IPS DF 4.7 (cell line): ENCODE results near the gene TNPO1.

ENCODE experiments used
- DNase-seq: peaks from one replicate; pipeline ENCODE4 v3.0.0-alpha.2; 2013; ENCODE audit warnings: low spot score; ENCODE audit errors: extremely low read depth

The TNPO1 gene

DNA sequence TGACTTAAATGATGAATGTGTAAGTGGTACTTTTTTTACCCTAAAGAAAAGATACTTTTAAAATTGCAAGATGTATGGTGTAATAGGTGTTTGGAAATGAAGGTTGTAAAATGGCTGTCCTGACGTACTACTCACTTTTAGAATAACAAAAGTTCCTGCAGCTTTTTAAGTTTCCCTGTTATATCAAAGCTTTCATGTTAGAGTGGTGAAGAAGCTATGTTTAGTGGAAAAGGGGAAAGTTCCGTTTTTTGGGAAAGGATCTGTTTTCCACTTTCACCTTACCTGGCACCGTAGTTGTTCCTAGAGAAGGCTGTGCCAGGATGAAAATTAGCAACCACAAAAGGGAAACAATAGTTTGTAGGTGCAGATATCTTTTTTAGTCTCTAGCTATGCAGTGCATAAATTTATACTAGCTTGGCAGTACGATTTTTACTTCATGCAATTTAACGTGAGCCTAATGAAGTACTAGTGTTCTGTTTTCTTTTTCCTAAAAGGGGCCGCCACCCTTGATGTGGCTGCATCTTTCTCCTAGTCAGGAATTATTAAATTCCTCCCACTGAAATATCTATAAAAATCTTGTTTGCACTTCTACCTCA lies 1.3 kb downstream of the TNPO1 start:
- no peak for DNase-seq

DNA sequence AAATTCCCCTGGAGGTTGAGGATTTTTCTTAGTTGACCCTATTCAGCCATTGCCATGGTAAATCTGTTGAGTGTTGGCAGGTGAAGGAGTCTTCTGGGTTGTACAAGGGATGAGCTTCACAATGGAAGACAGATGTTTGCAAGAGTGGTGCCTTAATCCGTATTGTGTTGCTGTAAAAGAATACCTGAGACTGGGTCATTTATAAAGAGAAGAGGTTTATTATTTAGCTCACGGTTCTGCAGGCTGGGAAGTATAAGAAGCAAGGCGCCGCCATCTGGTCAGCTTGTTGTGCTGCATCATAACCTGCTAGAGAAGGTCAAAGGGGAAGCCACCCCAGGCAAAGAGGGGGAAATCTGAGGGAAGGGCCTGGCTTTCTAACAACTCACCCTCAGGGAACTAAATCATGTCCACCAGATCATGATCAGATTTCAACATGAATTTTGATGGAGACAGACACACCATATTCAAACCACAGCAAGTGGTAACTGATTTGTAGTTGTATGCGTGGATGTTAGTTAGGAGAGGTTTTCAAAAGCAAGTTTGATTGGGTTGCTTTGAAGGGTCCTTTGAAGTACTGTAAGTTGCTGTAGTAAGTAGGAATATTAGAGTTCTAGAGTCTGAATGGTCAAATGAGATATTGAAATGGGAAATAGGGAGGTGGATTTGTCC lies 2.5 kb downstream of the TNPO1 start:
- peak; percentile 51 for DNase-seq

DNA sequence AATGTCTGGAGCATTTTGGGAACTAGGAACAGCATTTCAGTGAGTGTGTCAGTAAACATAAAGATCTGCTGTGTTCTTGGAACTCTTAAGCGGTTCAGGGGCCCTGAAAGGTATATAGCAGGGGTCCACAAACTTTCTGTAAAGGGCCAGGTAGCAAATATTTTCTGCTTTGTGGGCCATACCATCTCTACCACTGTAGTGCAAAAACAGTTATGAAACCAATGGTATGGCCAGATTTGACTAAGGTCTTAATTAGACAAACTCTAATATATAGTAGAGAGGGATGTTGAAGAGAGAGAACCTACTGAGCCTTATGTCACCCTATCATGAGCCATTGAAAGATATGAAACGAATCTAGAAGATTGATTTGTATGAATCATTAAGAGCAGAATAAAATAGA lies 5.3 kb downstream of the TNPO1 start:
- no peak for DNase-seq

DNA sequence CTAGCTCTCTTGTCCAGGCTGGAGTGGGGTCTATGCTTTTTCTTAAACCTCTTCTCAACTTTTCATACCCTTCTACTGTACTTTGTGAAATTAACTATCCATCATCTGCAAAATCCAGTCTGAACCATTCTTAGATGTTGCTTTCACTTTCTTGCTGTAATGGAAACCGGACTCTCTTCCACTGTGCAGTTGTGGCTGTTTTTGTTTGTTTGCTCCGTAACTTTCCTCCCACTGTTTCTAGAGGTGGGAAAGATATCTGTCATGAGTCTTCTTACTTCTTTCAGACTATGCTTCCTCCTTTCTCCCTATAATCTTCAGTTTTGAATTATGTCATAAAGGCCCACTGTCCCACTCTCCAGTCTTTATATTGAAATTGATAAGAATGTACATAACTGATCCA lies 6.5 kb downstream of the TNPO1 start:
- no peak for DNase-seq

DNA sequence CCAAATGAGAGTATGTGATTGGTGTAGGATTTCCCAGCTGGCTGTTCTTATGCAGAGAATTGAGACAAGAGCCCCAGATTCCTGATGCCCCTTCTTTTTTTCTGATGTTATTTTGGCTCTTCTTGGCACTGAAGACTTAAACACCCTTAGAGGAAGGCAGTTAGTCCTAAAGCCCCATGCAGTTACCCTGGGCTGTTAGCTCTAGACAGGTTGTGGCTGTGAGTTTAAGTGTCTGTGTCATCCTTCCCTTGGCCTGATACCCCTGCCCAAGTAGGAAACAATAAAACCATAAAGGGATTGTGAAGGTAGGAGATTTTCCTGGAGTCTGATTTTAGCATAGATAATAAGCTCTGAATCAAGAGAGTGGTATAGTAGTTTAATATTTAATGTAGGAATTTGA lies 13.2 kb downstream of the TNPO1 start:
- no peak for DNase-seq

DNA sequence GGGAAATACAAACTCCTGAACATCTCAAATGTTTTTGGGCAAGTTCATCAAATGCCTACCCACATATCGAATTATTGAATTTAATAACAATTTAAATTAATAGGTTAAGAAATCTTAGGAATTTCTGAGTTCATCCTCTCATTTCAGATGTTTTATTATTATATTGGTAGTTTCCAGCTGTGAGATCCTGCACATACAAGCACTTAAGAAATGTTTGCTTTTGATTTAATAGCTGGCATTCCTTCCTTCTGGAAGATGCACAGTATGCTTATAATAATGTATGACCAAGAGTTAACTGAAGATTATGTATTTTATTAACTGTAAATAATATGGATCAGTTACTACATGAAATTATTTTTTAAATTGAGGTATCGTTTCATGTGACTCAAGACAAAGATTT lies 13.9 kb downstream of the TNPO1 start:
- DNase-seq = no peak

DNA sequence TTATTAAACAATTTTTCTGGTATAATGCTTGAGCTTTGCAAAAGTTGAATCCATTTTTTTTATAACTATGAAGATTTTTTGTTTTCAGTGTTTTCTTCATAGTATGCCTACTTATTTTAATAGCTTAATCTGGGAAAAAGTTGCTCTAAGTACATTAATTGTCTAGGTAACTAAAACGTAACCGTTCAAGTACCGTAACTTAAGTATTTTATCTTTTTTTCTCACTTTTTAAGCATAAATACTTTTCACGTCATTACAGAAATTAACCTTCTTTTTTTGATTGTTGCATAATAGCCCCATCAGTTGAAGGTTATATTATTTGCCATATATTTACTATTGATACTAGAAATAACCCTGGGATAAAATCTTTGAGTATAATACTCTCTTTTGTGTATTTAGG lies 15.2 kb downstream of the TNPO1 start:
- DNase-seq = no peak

DNA sequence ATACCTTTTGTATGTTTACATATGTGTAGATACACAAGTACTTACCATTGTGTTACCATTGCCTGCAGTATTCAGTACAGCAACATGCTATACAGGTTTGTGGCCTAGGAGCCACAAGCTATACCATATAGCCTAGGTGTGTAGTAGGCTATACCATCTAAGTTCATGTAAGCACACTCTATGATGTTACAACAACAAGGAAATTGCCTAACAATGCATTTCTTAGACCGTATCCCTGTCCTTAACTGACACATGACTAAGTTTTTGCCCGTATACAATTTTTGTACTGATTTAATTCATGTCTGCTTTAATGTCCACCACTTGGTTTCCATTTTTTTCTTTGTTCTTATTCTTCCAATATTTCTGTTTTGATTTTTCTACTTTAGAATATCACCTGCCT lies 18.5 kb downstream of the TNPO1 start:
- DNase-seq = no peak

DNA sequence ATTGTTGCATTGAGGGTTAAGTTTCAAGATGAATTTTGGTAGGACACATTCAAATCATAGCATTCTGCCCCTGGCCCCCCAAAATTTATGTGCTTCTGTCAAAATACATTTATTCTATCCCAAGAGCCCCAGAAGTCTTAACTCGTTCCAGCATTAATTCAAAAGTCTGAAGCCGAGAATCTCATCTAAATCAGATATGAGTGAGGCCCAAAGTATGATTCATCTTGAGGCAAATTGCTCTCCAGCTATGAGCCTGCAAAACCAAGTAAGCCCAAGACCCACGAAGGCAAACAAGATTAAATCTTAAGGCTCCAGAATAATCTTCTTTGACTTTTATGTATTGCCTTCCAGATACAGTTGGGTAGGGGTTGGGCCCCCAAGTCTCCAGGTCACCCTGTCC lies 19.2 kb downstream of the TNPO1 start:
- no peak for DNase-seq

DNA sequence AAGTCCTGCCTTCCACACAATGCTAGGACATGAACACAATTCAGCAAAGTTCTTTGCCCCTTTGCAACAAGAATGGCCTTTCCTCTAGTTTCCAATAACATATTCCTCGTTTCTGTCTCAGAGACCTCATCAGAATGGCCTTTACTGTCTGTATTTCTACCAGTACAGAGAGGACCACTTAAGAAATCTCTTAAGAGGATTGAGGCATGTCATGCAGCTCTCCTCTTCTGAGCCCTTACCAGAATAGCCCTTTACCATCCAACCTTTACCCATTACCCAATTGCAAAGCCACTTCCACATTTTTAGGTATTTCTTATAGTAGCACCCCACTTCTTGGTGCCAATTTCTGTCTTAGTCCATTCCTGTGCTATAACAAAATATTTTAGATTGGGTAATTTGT lies 20.3 kb downstream of the TNPO1 start:
- no peak for DNase-seq

DNA sequence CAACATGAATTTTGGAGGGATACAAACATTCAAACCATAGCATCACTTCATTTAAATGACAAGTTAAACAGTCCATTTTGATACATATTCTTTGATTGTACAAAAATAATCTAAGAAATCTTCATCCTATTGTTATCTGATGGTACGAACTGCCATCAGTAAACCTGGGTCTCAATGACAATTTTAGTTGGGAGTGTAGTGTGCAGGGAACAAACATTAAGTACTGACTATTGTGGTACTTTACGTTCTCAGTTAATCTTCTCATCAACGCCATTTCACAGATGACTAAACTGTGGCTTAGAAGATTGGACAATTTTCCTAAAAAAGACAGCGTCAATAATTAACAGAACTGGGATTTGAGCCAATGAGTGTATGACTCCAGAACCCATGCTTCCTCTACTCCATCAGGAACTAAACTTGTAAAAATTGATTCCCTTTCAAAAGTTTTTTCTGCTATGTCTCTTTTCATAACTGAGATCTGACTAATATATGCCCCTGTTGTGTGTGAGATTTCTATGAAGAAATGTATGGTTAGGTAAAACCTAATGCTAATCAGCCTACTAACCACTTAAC lies 21.1 kb downstream of the TNPO1 start:
- DNase-seq = no peak

DNA sequence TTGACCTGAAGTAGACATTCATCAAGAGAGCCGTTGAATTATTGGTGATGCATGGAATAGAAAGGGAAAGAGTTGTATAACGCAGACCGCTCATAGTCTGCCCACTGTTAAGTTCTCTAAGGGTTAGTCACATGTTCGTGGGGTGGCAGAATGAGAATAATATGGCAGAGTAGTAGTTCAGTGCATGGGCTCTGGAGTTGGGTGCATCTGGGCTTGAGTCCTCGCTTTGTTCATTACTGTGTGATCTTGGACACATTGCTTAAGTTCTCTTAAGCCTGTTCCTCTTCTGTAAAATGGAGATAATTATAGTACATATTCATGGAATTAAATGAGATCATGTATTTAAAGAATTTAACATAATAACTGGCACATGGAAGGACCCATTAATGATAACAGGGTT lies 23.6 kb downstream of the TNPO1 start:
- DNase-seq = no peak

DNA sequence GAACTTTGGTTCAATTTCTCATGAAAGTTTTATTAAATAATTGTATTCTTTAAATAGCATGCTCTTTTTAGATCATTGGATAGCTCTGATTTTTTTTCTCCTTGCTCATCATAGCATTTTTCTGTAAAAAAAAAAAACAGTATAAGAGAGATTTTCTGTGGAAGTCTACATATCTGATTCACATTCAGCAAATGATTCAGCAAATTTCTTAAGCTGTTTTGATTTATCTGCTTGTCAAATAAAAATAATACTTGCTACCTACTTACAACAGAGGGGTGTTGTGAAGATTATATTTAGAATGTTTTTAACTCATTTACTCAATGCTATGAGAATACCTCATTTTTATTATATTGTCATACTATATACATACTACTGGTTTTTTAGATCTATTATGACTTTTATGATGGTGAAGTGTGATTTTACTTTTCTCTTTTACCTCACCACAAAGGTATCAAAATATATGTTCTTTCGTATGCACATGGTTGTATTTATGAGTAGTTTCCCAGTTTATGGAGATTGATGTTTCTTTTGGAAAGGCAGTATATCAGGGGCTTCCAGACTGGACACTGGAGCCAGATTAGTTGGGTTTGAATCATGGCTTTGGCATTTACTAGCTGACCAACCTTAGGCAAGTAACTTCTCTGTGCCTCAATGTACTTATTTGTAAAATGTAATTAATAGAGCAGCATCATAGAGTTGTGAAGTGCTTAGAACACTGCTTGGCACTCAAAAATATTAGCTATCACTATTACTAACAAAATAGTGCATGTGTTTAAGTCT lies 25.5 kb downstream of the TNPO1 start:
- DNase-seq = no peak

DNA sequence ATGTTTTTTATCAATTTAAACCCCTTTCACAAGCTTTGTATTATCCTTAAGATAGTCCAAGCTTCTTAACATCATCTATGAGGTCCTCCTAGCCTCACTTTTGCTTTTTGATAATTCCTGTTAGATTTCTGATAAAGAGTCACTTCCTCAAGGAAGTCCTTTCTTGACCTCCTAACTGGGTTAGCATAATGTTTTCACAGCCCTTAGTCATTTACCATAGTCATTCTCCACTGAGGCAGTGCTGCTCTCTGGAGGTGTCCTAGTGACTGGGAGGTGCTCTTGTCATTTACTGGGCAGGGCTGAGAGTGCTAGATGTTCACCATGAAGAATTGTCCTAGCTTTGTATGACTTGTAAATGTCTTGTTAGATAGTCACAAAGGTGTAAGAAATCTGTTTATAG lies 26.4 kb downstream of the TNPO1 start:
- DNase-seq = no peak

DNA sequence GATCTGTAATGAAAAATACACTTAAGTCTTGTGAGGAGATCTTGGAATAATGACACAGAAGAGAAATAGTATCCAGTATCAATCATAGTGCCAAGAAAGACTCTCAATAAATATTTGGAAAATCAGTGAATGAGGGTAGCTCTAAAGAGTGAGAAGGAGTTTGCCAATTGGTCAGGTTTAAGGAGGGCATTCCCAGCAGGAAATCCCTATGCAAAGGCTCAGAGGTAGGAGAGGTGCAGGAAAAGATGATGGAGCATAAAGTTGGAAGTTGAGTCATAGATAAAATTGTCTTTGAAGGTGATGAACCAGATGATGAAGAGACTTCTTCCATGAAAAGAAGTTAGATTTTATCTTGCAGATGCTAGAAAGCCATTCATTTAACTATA lies 27.8 kb downstream of the TNPO1 start:
- DNase-seq = no peak

DNA sequence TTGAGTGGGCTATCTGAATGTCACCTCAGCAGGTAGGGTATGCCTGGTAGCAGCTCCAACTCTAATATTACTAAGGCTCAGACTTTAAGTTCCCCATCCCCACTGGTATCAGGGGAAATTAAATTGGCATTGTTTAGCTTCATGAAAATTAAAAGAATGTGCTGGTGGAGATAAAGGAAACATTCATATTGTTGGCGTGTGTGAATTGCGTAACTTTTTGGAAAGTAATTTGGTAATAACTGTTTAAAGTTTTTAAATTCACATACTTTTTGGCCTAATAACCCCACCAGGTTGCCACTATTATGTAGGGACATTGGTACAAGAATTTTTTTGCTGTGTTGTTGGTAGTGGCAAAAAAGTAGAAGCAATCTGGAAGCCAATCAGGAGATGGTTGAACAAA lies 29.4 kb downstream of the TNPO1 start:
- DNase-seq = no peak

DNA sequence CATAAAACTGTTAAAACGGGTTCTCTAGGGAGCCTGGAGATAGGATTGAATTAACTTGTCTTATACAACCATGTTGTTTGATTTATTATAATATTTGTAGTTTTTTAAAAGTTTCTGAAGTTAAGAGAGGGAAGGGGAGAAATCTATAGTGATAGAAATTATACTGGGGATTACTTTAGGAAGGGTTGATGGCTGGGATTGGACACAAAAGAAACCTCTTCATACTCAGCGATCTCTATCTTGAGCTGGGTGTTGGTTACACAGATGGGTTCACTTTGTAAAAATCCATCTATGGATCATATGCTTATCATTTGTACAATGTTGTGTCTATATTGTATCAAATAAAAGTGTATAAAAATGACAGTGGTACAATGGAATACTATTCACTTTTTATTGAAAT lies 30.0 kb downstream of the TNPO1 start:
- DNase-seq = no peak

DNA sequence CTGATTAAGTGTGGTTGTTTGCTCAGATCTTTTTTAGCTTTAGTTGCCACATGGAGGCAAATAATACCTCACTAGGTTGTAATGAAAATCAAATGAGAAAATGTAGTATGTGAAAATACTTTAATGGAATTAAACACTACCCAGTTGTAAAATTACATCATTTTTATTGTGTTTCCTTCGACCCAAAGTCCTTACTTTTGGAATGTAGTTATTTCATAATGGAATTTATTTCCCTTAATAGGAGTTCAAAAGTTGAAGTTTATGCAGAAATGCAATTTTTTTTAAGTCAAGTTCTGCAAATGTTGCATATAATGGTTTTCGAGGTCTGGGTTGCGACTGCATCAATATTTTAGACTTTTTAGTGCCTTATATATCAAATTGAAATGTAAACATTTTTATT lies 31.0 kb downstream of the TNPO1 start:
- DNase-seq = no peak

DNA sequence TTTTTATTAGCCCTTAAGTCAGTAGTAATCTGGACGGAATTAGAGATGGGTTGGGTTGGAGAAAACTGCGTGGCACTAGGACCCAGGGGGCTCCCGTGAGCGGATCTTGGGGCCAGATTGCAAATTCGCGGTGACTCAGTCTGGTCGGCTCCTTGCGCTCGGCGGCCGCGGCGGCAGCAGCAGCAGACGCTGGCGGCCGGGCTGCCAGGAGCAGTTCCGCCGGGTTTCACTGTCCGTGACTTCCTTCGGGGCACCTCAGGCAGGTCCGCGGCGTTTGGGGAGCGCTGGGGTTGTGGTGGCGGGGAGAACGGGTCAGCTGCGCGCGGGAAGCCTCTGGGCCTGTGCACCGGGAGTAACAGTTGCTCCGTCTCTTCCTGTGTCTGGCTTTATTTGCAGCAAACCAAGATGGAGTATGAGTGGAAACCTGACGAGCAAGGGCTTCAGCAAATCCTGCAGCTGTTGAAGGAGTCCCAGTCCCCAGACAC lies 31.6 kb downstream of the TNPO1 start:
- DNase-seq = peak; percentile 60

DNA sequence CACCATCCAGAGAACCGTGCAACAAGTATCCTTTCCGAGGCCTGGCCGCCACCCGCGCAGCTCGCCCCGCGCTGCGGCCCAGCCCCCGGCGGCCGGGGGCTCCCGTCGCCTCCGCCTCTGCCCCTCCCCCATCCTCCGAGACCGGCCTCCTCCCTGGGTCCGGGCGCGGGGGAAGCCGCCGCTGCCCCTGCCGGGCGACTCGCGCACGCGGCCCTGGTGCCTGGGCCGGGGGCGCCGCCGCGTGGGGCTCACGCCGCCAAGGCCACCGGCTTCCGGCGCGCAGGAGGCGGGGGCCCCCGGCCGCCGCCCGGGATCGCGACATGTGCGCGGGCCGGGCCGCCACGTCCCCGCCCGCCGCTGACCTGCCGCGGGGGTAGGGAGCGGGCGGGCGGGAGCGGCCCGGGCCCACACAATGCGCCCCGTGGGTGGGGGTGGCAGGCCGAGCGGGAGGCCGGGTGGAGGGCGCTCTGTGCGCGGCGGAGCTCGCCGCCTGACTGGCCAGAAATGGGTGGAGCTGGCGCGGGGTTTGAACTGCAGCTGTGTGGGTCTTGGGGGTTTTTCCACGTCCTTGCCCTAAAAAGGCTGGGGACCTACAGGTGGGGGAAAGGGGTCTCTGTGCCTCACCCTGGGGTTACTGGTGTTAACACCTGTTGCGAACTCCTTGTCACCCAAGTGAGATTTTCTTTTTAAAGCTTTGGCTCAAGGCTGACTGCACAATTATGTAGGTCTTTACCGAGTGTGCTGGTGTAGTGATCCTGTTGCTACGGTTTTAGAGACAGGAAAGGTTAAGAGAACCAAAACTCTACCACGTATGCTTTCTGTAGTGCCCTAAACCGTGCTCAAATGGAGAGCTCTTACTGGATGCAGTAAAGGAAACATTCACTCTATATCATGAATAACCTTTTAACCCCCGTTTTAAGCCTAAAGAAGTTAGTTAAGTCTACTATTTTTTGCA lies 32.3 kb downstream of the TNPO1 start:
- no peak for DNase-seq

DNA sequence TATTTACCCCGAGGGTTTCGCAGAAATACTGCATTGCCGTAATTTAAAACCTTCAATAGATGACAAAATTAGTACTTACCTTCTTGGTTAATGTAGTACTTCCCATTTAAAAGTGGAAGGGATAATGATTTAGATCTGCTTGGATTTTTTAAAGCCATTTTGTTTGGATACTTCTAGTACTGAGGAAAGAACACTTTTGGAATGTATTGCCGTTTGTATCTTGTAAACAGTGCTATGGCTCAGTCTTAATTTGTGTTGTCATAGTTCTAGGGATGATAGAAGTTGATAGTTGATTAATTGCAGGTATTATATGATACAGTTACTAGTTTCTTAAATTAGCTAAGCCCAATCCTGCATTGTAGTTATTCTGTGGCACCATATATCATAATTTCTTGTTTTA lies 33.1 kb downstream of the TNPO1 start:
- DNase-seq = no peak
